Measurements from ENCODE around the gene DNAJC3. TPM values are rescaled to one million over a fixed set of nuclear protein-coding genes. Genes with fewer than 3 reads are reported as not detected.

DNAJC3 gene
- total and polyA plus RNA-seq, 9 of the 15 experiments (the other 6 are each of a cell fraction or from before 2014, with no cell fraction given), result 7.8 to 21.8 (median 10.4) TPM

DNA sequence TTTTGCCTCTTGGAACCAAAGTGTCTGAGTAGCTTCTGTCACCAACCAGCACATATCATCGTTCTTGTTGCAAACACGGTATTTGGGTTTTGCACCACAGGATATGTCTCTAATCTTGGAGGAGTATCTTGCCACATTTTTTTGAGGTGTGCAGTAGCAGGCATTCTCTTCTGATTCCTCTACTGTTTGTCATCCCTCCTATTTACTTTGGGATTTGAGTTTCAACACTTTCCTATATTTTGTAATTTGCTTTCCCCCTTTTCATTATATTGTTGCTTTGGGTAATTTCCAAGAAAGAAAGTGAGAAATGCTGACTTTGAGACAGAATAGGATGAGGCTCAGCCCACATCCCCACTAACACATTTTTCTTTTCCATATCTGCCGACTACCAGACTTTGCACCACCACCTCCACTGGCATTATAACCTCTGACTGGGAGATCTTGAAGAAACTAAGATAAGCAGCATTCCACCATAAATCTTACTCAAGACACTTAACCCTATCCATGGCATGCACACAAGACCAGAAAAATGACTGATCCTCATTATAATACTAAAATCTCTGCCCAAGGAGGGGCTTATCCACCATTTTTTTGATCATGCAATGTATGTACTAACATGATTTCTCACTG is 20.4 kb upstream of the DNAJC3 start (continued):
- TF ChIP-seq ARID1B (IDR thresholded peaks at IDR 0.05) (peak; percentile 69), ZNF780A (CRISPR knock-in tag; IDR thresholded peaks at IDR 0.05) (no peak), HNRNPH1 (optimal IDR thresholded peaks at IDR 0.05; ENCODE audit: low read depth, low read length) (no peak), CBFA2T2 (conservative IDR thresholded peaks at IDR 0.05) (peak; percentile 72), GABPA (tag; conservative IDR thresholded peaks at IDR 0.05; ENCODE audit: low read depth) (no peak), SMARCA4 (IDR thresholded peaks at IDR 0.05) (peak; percentile 25; the same call in 1 of the 2 replicates), ZNF175 (CRISPR knock-in tag; IDR thresholded peaks at IDR 0.05; ENCODE audit: low read depth) (no peak), MEIS2 (IDR thresholded peaks at IDR 0.05; ENCODE audit: partially characterized antibody) (peak; percentile 90), KAT8 (IDR thresholded peaks at IDR 0.05; ENCODE audit: low read depth) (no peak), NELFE (IDR thresholded peaks at IDR 0.05; ENCODE audit: insufficient read depth, insufficient read length) (no peak), MTA2 (IDR thresholded peaks at IDR 0.05; ENCODE audit: low read depth) (peak; percentile 46; the same call in 1 of the 2 replicates), CBFA2T3 (IDR thresholded peaks at IDR 0.05) (peak; percentile 87), TRIM24 (IDR thresholded peaks at IDR 0.05) (peak in 1 of 2 experiments; percentile 44; a peak in 1 of 4 replicates), MIER1 (IDR thresholded peaks at IDR 0.05; ENCODE audit: low read depth) (no peak), HDAC6 (IDR thresholded peaks at IDR 0.05; ENCODE audit: low read depth, low read length) (no peak), TEAD4 (IDR thresholded peaks at IDR 0.05; ENCODE audit: low read length) (peak; percentile 73), TEAD4 (CRISPR knock-in tag; IDR thresholded peaks at IDR 0.05; ENCODE audit: borderline replicate concordance) (no peak), STAG1 (CRISPR knock-in tag; IDR thresholded peaks at IDR 0.05; ENCODE audit: borderline replicate concordance) (no peak)
- TF ChIP-seq, protein P1, sequence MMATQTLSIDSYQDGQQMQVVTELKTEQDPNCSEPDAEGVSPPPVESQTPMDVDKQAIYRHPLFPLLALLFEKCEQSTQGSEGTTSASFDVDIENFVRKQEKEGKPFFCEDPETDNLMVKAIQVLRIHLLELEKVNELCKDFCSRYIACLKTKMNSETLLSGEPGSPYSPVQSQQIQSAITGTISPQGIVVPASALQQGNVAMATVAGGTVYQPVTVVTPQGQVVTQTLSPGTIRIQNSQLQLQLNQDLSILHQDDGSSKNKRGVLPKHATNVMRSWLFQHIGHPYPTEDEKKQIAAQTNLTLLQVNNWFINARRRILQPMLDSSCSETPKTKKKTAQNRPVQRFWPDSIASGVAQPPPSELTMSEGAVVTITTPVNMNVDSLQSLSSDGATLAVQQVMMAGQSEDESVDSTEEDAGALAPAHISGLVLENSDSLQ (IDR thresholded peaks at IDR 0.05), result peak; percentile 74
- TF ChIP-seq, protein P2, sequence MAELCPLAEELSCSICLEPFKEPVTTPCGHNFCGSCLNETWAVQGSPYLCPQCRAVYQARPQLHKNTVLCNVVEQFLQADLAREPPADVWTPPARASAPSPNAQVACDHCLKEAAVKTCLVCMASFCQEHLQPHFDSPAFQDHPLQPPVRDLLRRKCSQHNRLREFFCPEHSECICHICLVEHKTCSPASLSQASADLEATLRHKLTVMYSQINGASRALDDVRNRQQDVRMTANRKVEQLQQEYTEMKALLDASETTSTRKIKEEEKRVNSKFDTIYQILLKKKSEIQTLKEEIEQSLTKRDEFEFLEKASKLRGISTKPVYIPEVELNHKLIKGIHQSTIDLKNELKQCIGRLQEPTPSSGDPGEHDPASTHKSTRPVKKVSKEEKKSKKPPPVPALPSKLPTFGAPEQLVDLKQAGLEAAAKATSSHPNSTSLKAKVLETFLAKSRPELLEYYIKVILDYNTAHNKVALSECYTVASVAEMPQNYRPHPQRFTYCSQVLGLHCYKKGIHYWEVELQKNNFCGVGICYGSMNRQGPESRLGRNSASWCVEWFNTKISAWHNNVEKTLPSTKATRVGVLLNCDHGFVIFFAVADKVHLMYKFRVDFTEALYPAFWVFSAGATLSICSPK (IDR thresholded peaks at IDR 0.05; ENCODE audit: borderline replicate concordance), result no peak
- TF ChIP-seq, protein P3, sequence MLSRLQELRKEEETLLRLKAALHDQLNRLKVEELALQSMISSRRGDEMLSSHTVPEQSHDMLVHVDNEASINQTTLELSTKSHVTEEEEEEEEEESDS (CRISPR knock-in tag; IDR thresholded peaks at IDR 0.05), result no peak

Measured in K562 (cell line).